ENCODE results near the gene ABRACL.

DNA sequence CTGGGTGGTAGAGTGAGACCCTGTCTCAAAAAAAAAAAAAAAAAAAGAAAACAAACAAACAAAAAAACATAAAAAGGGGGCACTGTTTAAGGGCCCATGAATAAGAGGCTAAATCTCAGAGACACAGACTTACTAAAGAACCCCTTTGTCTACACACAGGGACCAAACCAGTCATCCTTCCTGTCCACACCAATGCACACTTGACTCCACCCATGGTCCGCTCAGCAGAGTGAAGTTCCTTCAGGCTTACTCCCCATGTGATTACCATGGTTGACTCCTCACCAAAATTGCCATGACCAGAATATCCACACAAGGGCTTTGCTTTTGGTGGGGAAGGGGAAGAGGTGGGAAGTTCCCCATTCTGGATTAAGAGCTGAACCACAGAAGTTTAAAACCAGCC lies 21.1 kb upstream of the ABRACL start:
- TF ChIP-seq, protein P1, sequence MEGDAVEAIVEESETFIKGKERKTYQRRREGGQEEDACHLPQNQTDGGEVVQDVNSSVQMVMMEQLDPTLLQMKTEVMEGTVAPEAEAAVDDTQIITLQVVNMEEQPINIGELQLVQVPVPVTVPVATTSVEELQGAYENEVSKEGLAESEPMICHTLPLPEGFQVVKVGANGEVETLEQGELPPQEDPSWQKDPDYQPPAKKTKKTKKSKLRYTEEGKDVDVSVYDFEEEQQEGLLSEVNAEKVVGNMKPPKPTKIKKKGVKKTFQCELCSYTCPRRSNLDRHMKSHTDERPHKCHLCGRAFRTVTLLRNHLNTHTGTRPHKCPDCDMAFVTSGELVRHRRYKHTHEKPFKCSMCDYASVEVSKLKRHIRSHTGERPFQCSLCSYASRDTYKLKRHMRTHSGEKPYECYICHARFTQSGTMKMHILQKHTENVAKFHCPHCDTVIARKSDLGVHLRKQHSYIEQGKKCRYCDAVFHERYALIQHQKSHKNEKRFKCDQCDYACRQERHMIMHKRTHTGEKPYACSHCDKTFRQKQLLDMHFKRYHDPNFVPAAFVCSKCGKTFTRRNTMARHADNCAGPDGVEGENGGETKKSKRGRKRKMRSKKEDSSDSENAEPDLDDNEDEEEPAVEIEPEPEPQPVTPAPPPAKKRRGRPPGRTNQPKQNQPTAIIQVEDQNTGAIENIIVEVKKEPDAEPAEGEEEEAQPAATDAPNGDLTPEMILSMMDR (IDR thresholded peaks at IDR 0.05; ENCODE audit: extremely low read depth in 1 of 2, insufficient read depth in 1 of 2, low read depth in 1 of 2, low read length in 2 of 2) = no peak
- TF ChIP-seq POLR2AphosphoS5 (IDR thresholded peaks at IDR 0.05; ENCODE audit: insufficient read depth, low read depth, low read length) (no peak), POLR2A (IDR thresholded peaks at IDR 0.05; ENCODE audit: low read depth, low read length) (no peak), FOS (IDR thresholded peaks at IDR 0.05; ENCODE audit: borderline replicate concordance, insufficient read depth, low read length) (no peak)
